K562 (cell line): ENCODE measurements around the gene C9orf50. TPM values are rescaled to one million over a fixed set of nuclear protein-coding genes. Genes with fewer than 3 reads are reported as not detected.

Experiments used
- AFF4 ChIP-seq: sonication (generic); formaldehyde crosslinking; IDR thresholded peaks from 2 replicates; pipeline ENCODE4 v1.8.0; 2023; ENCODE audit warnings: mild to moderate bottlenecking, missing genetic modification reagents
- ARID2 ChIP-seq: fragments of 450-650 bp; IDR thresholded peaks from 2 replicates; pipeline ENCODE4 v1.6.1; 2017; ENCODE audit warnings: antibody characterized with exemption, mild to moderate bottlenecking
- DEAF1 ChIP-seq: fragments of 450-650 bp; formaldehyde crosslinking; IDR thresholded peaks from 2 replicates; pipeline ENCODE4 v1.4.0; 2020; ENCODE audit warnings: mild to moderate bottlenecking, moderate library complexity
- ETS2 ChIP-seq: IDR thresholded peaks from 2 replicates; pipeline ENCODE4 v1.6.1; 2016; ENCODE audit warnings: borderline replicate concordance, missing genetic modification characterization, mild to moderate bottlenecking, moderate library complexity, missing compliant biosample characterization; ENCODE audit not compliant: poor library complexity, severe bottlenecking
- HBP1 ChIP-seq: fragments of 450-650 bp; formaldehyde crosslinking; IDR thresholded peaks from 2 replicates; pipeline ENCODE4 v1.4.0; 2022; ENCODE audit warnings: missing genetic modification characterization
- KLF16 ChIP-seq: IDR thresholded peaks from 2 replicates; pipeline ENCODE4 v1.6.1; 2016; ENCODE audit warnings: antibody characterized with exemption
- MAZ ChIP-seq, 2 experiments: fragments of 450-650 bp in 1 of 2; sonication (generic) in 1 of 2; formaldehyde crosslinking; IDR thresholded peaks in 1 of 2; conservative IDR thresholded peaks in 1 of 2; 2 replicates each; pipeline versions ENCODE4 v1.4.0 to v1.5.0; 2020; ENCODE audit warnings: mild to moderate bottlenecking in 1 of 2, missing genetic modification reagents in 1 of 2
- NELFE ChIP-seq: IDR thresholded peaks from 2 replicates; pipeline ENCODE4 v1.6.1; 2011; ENCODE audit warnings: mild to moderate bottlenecking; ENCODE audit not compliant: insufficient read depth, insufficient read length
- NONO ChIP-seq, 2 experiments: fragments of 200-400 bp in 1 of 2; fragments of 450-650 bp in 1 of 2; formaldehyde crosslinking in 1 of 2; IDR thresholded peaks; 2 replicates each; pipeline ENCODE4 v1.6.1; 2017; ENCODE audit warnings: low read depth in 2 of 2, mild to moderate bottlenecking in 2 of 2, moderate library complexity in 2 of 2, low read length in 1 of 2
- SOX6 ChIP-seq: fragments of 450-650 bp; IDR thresholded peaks from 2 replicates; pipeline ENCODE4 v1.6.1; 2014; ENCODE audit warnings: mild to moderate bottlenecking
- THRA ChIP-seq: fragments of 450-650 bp; IDR thresholded peaks from 2 replicates; pipeline ENCODE4 v1.6.1; 2017; ENCODE audit warnings: mild to moderate bottlenecking, moderate library complexity
- ZC3H11A ChIP-seq: IDR thresholded peaks from 2 replicates; pipeline ENCODE4 v1.6.1; 2012; ENCODE audit warnings: low read depth, low read length, improper control_type of control experiment
- ZNF609 ChIP-seq: sonication (generic); formaldehyde crosslinking; IDR thresholded peaks from 2 replicates; pipeline ENCODE4 v1.8.1; 2023; ENCODE audit warnings: missing genetic modification reagents, mild to moderate bottlenecking, borderline replicate concordance
- ZNF77 ChIP-seq: fragments of 250-450 bp; sonication (Bioruptor Pico); IDR thresholded peaks from 2 replicates; pipeline ENCODE4 v1.5.0; 2020
- polyA plus RNA-seq, 8 experiments: library from polyadenylated mRNA; depleted of rRNA in 4 of 8; stranded (reverse) in 5 of 8; unstranded in 3 of 8; fragments of >200 nt; fragmentation: Nextera tagmentation in 2 of 8; fragmentation: Illumina TruSeq in 1 of 8; extraction: Ambion mirVana in 2 of 8; extraction: Trizol in 1 of 8; gene quantifications; 2 replicates each; pipeline versions ENCODE4 v1.2.1 to v1.2.3, GENCODE V29; 2011 to 2014; ENCODE audit warnings: inconsistent platforms in 1 of 8, missing spikeins in 1 of 8
- total RNA-seq, 7 experiments: library from RNA; depleted of rRNA in 6 of 7; stranded (reverse); fragments of >200 nt in 6 of 7; fragmentation: Illumina TruSeq in 2 of 7; extraction: Trizol in 2 of 7; gene quantifications; 2 replicates each; pipeline versions ENCODE4 v1.2.1 to v1.2.3, GENCODE V29; 2011 to 2021; ENCODE audit warnings: low replicate concordance in 1 of 7

The C9orf50 gene
- total and polyA plus RNA-seq, 9 of the 15 experiments (the other 6 are each of a cell fraction or from before 2014, with no cell fraction given), result not detected

GRCh38 chr9:129595903-129596540, 24.9 kb downstream of the C9orf50 start (continued):
- no peak for TF ChIP-seq ZNF609 (CRISPR knock-in tag)
- no peak for TF ChIP-seq ZNF77 (CRISPR knock-in tag)
- no peak for TF ChIP-seq NELFE
- no peak for TF ChIP-seq NONO (IDR thresholded peaks at IDR 0.05; ENCODE audit: low read depth in 2 of 2, low read length in 1 of 2)
- TF ChIP-seq ETS2 (tag), result no peak
- TF ChIP-seq AFF4 (CRISPR knock-in tag), result no peak
- TF ChIP-seq ARID2, result no peak
- no peak for TF ChIP-seq THRA
- TF ChIP-seq SOX6, result peak; percentile 74
- no peak for TF ChIP-seq HBP1 (CRISPR knock-in tag)
- TF ChIP-seq MAZ (CRISPR knock-in tag; conservative IDR thresholded peaks at IDR 0.05 in 1 of 2, IDR thresholded peaks at IDR 0.05 in 1 of 2), result peak; percentile 45 to 80; a peak in 2 of 4 replicates
- no peak for TF ChIP-seq ZC3H11A
- peak; percentile 76 for TF ChIP-seq KLF16
- no peak for TF ChIP-seq DEAF1 (CRISPR knock-in tag)
